Heart left ventricle (tissue), 16 donors: ENCODE data around the gene SSUH2. TPM values are rescaled to one million over a fixed set of nuclear protein-coding genes. Genes with fewer than 3 reads are reported as not detected.

Experiments
- ATAC-seq, 4 donors: fragments of 200-7000 bp; cut with Tn5 transposase; one replicate each; pipeline ENCODE4 v1.9.1; 2020 to 2022; ENCODE audit warnings: moderate library complexity in 4 of 4, mild to moderate bottlenecking in 3 of 4, moderate number of reproducible peaks in 1 of 4
- DNase-seq, 5 donors: peaks; one replicate each; pipeline ENCODE4 v3.0.0-alpha.2; 2020
- H3K27ac ChIP-seq, 12 donors: fragments of 200-600 bp; sonication (generic) in 4 of 12; one replicate each; pipeline versions ENCODE4 v1.5.0 to v1.8.0; 2016 to 2022; ENCODE audit warnings: mild to moderate bottlenecking in 2 of 12
- H3K27me3 ChIP-seq, 9 donors: fragments of 200-600 bp; sonication (generic) in 2 of 9; one replicate each; pipeline versions ENCODE4 v1.5.1 to v1.8.0; 2016 to 2022; ENCODE audit warnings: mild to moderate bottlenecking in 3 of 9
- H3K36me3 ChIP-seq, 9 donors: fragments of 200-600 bp; sonication (generic) in 2 of 9; one replicate each; pipeline versions ENCODE4 v1.5.0 to v1.8.0; 2018 to 2022; ENCODE audit warnings: mild to moderate bottlenecking in 2 of 9
- H3K4me1 ChIP-seq, 12 donors: fragments of 200-600 bp; sonication (generic) in 4 of 12; one replicate each; pipeline versions ENCODE4 v1.5.0 to v1.8.0; 2016 to 2022; ENCODE audit warnings: mild to moderate bottlenecking in 3 of 12
- H3K4me3 ChIP-seq, 12 donors: fragments of 200-600 bp; sonication (generic) in 4 of 12; one replicate each; pipeline versions ENCODE4 v1.5.0 to v1.8.0; 2017 to 2022; ENCODE audit warnings: mild to moderate bottlenecking in 9 of 12, moderate library complexity in 4 of 12
- H3K9me3 ChIP-seq, 12 donors: fragments of 200-600 bp; sonication (generic) in 4 of 12; one replicate each; pipeline versions ENCODE4 v1.5.0 to v1.8.0; 2016 to 2022; ENCODE audit warnings: mild to moderate bottlenecking in 1 of 12
- CTCF ChIP-seq, 12 donors: fragments of 200-600 bp; sonication (generic) in 4 of 12; IDR thresholded peaks; one replicate each; pipeline versions ENCODE4 v1.5.0 to v1.8.0; 2018 to 2022; ENCODE audit warnings: antibody characterized with exemption in 12 of 12, mild to moderate bottlenecking in 5 of 12
- POLR2A ChIP-seq, 2 donors: fragments of 450-650 bp; IDR thresholded peaks; one replicate each; pipeline ENCODE4 v1.6.1; 2017; ENCODE audit warnings: antibody characterized with exemption in 2 of 2, mild to moderate bottlenecking in 2 of 2, moderate library complexity in 2 of 2
- WGBS, 4 donors: extraction: QIAGEN DNeasy Blood & Tissue Kit in 2 of 4; methylation state at CpG; one replicate each; pipeline versions ENCODE4 v1.1.5 to v1.1.7; 2013 to 2018; 5-methylcytosine and 5-hydroxymethylcytosine counted together
- intact Hi-C, 10 donors: fragments of 100-400 bp; cut with DNase I; formaldehyde crosslinking; loops; one replicate each; pipeline versions ENCODE4 v1.11.1 to v1.14.2; 2022
- polyA plus RNA-seq, 2 donors: library from polyadenylated mRNA; stranded (reverse); fragments of 200-250 nt; gene quantifications; one replicate each; pipeline ENCODE4 v1.2.3, GENCODE V29; 2013
- total RNA-seq, 9 donors: library from RNA; depleted of rRNA in 2 of 9; stranded (reverse); fragments of >200 nt in 2 of 9; fragmentation: NEBNext Ultra II Directional in 3 of 9; extraction: Animal tissue kit (Norgen Biotek cat#: 25700) in 3 of 9; gene quantifications; one replicate each; pipeline versions ENCODE4 v1.1.0 to v1.2.4, GENCODE V29; 2016 to 2023
- donor health status: ischemic (EF 13 %, LVEDD 7.1; RV severe dilation, severe dysfunction).
- donor health status: healthy with polysubstance abuse.
- donor health status: DM: no; HTN: yes; CAD: no.
- donor health status: DM: no; HTN: no; CAD: no.
- donor health status: ischemic (EF 25% LVEDD 6.9; RV normal size, moderate dysfunction).
- donor health status: ischemic (EF 25% LVEDD 5.7; RV mildly dilated, moderate dysfunction).
- donor health status: healthy.
- donor health status: DM: yes; HTN: yes; CAD: no.
- donor health status: ischemic (EF 35%, LVEDD 5.7; RV mildly dilated, moderate dysfunction).
- donor health status: nonischemic (EF 11% LVEDD 7.7; RV severe dilation, severe dysfunction).
- donor health status: DM: yes; HTN: yes; CAD: no.
- donor health status: PGD.
- donor health status: ischemic (EF 29% LVEDD 5.4; RV normal size, mild dysfunction).
- donor health status: nonischemic (EF 23%, LVEDD 6.1; RV moderate dilation, normal function).

Gene SSUH2
- total and polyA plus RNA-seq, 11 donors = 0.33 to 5.3 (median 1.3) TPM; not detected in 1

- Histone ChIP-seq H3K36me3 (no peaks in the 10 kb centered on the region), H3K27ac (no peak overlapping the region), H3K27me3 (no peaks in the 10 kb centered on the region), H3K4me3 (no peak overlapping the region), H3K9me3 (no peaks in the 10 kb centered on the region), H3K4me1 (peaks cover 0 to 37% (median 13%) of the 10 kb centered on the region in 12 donors)
- no peak for DNase-seq
- 58 to 88% (median 77%) methylated on average over 3 of the region's 3 CpGs for WGBS, 4 donors
- TF ChIP-seq POLR2A (IDR thresholded peaks at IDR 0.05) (no peak), CTCF (IDR thresholded peaks at IDR 0.05) (no peak)
- ATAC-seq = peak in 2 of 4 donors; percentile 12 to 19
- intact Hi-C loops = no loop called here
Measured at GRCh38 chr3:8595252-8595651, 49.3 kb downstream of the SSUH2 start.

GRCh38 chr3:8593021-8593827 lies 51.4 kb downstream of the SSUH2 start:
- ATAC-seq (peak; percentile 51 to 82 (median 66)), DNase-seq (peak in 1 of 5 donors; percentile 38)
- peaks cover 0 to 40% (median 13%) of the 10 kb centered on the region in 12 donors for H3K4me1 ChIP-seq
- TF ChIP-seq CTCF (IDR thresholded peaks at IDR 0.05) (no peak), POLR2A (IDR thresholded peaks at IDR 0.05) (no peak)
- H3K9me3 ChIP-seq = no peaks in the 10 kb centered on the region
- WGBS, 4 donors = 52 to 68% (median 64%) methylated on average over 8 to 9 of the region's 9 CpGs
- H3K27ac ChIP-seq = peak overlapping the region in 8 of 12 donors; percentile 24 to 80 (median 50)
- no peaks in the 10 kb centered on the region for H3K36me3 ChIP-seq
- no peaks in the 10 kb centered on the region for H3K27me3 ChIP-seq
- H3K4me3 ChIP-seq = no peak overlapping the region
- intact Hi-C loops = no loop called here

- TF ChIP-seq POLR2A (IDR thresholded peaks at IDR 0.05) (no peak), CTCF (IDR thresholded peaks at IDR 0.05) (no peak)
- no peak for ATAC-seq
- H3K4me3 ChIP-seq = no peak overlapping the region
- H3K27ac ChIP-seq = no peak overlapping the region
- intact Hi-C loops = no loop called here
- 82 to 91% (median 83%) methylated on average over 6 of the region's 6 CpGs for WGBS, 4 donors
- no peak for DNase-seq
- H3K4me1 ChIP-seq = peaks cover 0 to 19% (median 7%) of the 10 kb centered on the region in 12 donors
- no peaks in the 10 kb centered on the region for H3K27me3 ChIP-seq
- no peaks in the 10 kb centered on the region for H3K36me3 ChIP-seq
- H3K9me3 ChIP-seq = peaks cover 0 to 8% (median 0%) of the 10 kb centered on the region in 12 donors
Measured at GRCh38 chr3:8589880-8590556, 54.6 kb downstream of the SSUH2 start.

GRCh38 chr3:8584661-8585060 lies 59.9 kb downstream of the SSUH2 start:
- Histone ChIP-seq H3K27me3 (no peaks in the 10 kb centered on the region), H3K27ac (no peak overlapping the region), H3K36me3 (no peaks in the 10 kb centered on the region), H3K4me3 (no peak overlapping the region), H3K4me1 (peaks cover 0 to under 1% (median 0%) of the 10 kb centered on the region in 12 donors), H3K9me3 (peaks cover 0 to 8% (median 0%) of the 10 kb centered on the region in 12 donors)
- intact Hi-C loops = no loop called here
- DNase-seq (no peak), ATAC-seq (no peak)
- 95 to 100% (median 96%) methylated on average over 2 of the region's 2 CpGs for WGBS, 4 donors
- no peak for TF ChIP-seq POLR2A (IDR thresholded peaks at IDR 0.05)
- no peak for TF ChIP-seq CTCF (IDR thresholded peaks at IDR 0.05)
